ENCODE results near the gene KCNA10. TPM values are rescaled to one million over a fixed set of nuclear protein-coding genes. Genes with fewer than 3 reads are reported as not detected.

KCNA10 gene
- total and polyA plus RNA-seq, 2 experiments from 2014 or later = not detected

GRCh38 chr1:110529011-110529410, 10.0 kb upstream of the KCNA10 start (continued):
- no peak for TF ChIP-seq CREB1 (CRISPR knock-in tag; IDR thresholded peaks at IDR 0.05; ENCODE audit: low read depth)

- DNase-seq (ENCODE audit: low spot score) = no peak
- Histone ChIP-seq H3K4me2 (no peak overlapping the region), H3K27me3 (ENCODE audit: insufficient read depth) (no peaks in the 10 kb centered on the region), H3K27ac (ENCODE audit: low read depth) (no peak overlapping the region), H3F3A (replicated peaks; ENCODE audit: low read depth) (no peaks in the 10 kb centered on the region), H4K20me1 (replicated peaks; ENCODE audit: insufficient read depth) (no peaks in the 10 kb centered on the region), H3K36me3 (ENCODE audit: insufficient read depth) (no peaks in the 10 kb centered on the region), H3K79me2 (replicated peaks; ENCODE audit: insufficient read depth) (no peaks in the 10 kb centered on the region), H3K9me2 (ENCODE audit: insufficient read depth) (no peaks in the 10 kb centered on the region), H3K4me1 (ENCODE audit: insufficient read depth) (peaks cover 5% of the 10 kb centered on the region; the same call in 1 of the 2 replicates), H3K4me3 (no peak overlapping the region), H2AFZ (no peak overlapping the region)
- peaks cover 12% of the 10 kb centered on the region for H3K27me3 Mint-ChIP-seq (ENCODE audit: insufficient read depth, low read depth, poor library complexity)
- H3K4me1 Mint-ChIP-seq = no peaks in the 10 kb centered on the region
- no peak overlapping the region for H3K4me3 Mint-ChIP-seq
- H3K27ac Mint-ChIP-seq = no peak overlapping the region
- no peak for ATAC-seq
- TF ChIP-seq, protein P1, sequence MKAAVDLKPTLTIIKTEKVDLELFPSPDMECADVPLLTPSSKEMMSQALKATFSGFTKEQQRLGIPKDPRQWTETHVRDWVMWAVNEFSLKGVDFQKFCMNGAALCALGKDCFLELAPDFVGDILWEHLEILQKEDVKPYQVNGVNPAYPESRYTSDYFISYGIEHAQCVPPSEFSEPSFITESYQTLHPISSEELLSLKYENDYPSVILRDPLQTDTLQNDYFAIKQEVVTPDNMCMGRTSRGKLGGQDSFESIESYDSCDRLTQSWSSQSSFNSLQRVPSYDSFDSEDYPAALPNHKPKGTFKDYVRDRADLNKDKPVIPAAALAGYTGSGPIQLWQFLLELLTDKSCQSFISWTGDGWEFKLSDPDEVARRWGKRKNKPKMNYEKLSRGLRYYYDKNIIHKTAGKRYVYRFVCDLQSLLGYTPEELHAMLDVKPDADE (IDR thresholded peaks at IDR 0.05) = no peak
- no peak for TF ChIP-seq POLR2AphosphoS5 (IDR thresholded peaks at IDR 0.05; ENCODE audit: low read depth)
- TF ChIP-seq JUNB (IDR thresholded peaks at IDR 0.05; ENCODE audit: unreplicated experiment) = no peak
- no peak for TF ChIP-seq EZH2 (IDR thresholded peaks at IDR 0.05; ENCODE audit: low read depth, unreplicated experiment)
- TF ChIP-seq EZH2phosphoT487 (IDR thresholded peaks at IDR 0.05; ENCODE audit: unreplicated experiment) = no peak
- TF ChIP-seq STAT1 (IDR thresholded peaks at IDR 0.05; ENCODE audit: unreplicated experiment) = no peak
- no peak for TF ChIP-seq CREB1 (CRISPR knock-in tag; IDR thresholded peaks at IDR 0.05; ENCODE audit: low read depth)
- TF ChIP-seq, protein P2, sequence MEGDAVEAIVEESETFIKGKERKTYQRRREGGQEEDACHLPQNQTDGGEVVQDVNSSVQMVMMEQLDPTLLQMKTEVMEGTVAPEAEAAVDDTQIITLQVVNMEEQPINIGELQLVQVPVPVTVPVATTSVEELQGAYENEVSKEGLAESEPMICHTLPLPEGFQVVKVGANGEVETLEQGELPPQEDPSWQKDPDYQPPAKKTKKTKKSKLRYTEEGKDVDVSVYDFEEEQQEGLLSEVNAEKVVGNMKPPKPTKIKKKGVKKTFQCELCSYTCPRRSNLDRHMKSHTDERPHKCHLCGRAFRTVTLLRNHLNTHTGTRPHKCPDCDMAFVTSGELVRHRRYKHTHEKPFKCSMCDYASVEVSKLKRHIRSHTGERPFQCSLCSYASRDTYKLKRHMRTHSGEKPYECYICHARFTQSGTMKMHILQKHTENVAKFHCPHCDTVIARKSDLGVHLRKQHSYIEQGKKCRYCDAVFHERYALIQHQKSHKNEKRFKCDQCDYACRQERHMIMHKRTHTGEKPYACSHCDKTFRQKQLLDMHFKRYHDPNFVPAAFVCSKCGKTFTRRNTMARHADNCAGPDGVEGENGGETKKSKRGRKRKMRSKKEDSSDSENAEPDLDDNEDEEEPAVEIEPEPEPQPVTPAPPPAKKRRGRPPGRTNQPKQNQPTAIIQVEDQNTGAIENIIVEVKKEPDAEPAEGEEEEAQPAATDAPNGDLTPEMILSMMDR (conservative IDR thresholded peaks at IDR 0.05; ENCODE audit: low read depth in 2 of 2) = no peak
- no peak for TF ChIP-seq ZNF114 (CRISPR knock-in tag; IDR thresholded peaks at IDR 0.05)
- no peak for TF ChIP-seq ZNF331 (CRISPR knock-in tag; IDR thresholded peaks at IDR 0.05; ENCODE audit: low read depth)
- no peak for TF ChIP-seq REST (IDR thresholded peaks at IDR 0.05; ENCODE audit: unreplicated experiment)
- TF ChIP-seq, protein P3, sequence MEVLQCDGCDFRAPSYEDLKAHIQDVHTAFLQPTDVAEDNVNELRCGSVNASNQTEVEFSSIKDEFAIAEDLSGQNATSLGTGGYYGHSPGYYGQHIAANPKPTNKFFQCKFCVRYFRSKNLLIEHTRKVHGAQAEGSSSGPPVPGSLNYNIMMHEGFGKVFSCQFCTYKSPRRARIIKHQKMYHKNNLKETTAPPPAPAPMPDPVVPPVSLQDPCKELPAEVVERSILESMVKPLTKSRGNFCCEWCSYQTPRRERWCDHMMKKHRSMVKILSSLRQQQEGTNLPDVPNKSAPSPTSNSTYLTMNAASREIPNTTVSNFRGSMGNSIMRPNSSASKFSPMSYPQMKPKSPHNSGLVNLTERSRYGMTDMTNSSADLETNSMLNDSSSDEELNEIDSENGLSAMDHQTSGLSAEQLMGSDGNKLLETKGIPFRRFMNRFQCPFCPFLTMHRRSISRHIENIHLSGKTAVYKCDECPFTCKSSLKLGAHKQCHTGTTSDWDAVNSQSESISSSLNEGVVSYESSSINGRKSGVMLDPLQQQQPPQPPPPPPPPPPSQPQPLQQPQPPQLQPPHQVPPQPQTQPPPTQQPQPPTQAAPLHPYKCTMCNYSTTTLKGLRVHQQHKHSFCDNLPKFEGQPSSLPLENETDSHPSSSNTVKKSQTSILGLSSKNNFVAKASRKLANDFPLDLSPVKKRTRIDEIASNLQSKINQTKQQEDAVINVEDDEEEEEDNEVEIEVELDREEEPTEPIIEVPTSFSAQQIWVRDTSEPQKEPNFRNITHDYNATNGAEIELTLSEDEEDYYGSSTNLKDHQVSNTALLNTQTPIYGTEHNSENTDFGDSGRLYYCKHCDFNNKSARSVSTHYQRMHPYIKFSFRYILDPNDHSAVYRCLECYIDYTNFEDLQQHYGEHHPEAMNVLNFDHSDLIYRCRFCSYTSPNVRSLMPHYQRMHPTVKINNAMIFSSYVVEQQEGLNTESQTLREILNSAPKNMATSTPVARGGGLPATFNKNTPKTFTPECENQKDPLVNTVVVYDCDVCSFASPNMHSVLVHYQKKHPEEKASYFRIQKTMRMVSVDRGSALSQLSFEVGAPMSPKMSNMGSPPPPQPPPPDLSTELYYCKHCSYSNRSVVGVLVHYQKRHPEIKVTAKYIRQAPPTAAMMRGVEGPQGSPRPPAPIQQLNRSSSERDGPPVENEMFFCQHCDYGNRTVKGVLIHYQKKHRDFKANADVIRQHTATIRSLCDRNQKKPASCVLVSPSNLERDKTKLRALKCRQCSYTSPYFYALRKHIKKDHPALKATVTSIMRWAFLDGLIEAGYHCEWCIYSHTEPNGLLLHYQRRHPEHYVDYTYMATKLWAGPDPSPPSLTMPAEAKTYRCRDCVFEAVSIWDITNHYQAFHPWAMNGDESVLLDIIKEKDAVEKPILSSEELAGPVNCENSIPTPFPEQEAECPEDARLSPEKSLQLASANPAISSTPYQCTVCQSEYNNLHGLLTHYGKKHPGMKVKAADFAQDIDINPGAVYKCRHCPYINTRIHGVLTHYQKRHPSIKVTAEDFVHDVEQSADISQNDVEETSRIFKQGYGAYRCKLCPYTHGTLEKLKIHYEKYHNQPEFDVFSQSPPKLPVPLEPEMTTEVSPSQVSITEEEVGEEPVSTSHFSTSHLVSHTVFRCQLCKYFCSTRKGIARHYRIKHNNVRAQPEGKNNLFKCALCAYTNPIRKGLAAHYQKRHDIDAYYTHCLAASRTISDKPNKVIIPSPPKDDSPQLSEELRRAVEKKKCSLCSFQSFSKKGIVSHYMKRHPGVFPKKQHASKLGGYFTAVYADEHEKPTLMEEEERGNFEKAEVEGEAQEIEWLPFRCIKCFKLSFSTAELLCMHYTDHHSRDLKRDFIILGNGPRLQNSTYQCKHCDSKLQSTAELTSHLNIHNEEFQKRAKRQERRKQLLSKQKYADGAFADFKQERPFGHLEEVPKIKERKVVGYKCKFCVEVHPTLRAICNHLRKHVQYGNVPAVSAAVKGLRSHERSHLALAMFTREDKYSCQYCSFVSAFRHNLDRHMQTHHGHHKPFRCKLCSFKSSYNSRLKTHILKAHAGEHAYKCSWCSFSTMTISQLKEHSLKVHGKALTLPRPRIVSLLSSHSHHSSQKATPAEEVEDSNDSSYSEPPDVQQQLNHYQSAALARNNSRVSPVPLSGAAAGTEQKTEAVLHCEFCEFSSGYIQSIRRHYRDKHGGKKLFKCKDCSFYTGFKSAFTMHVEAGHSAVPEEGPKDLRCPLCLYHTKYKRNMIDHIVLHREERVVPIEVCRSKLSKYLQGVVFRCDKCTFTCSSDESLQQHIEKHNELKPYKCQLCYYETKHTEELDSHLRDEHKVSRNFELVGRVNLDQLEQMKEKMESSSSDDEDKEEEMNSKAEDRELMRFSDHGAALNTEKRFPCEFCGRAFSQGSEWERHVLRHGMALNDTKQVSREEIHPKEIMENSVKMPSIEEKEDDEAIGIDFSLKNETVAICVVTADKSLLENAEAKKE (CRISPR knock-in tag; IDR thresholded peaks at IDR 0.05) = no peak
- TF ChIP-seq NANOG (IDR thresholded peaks at IDR 0.05; ENCODE audit: borderline replicate concordance) = no peak
- H3K36me3 Mint-ChIP-seq (ENCODE audit: low read depth) = no peaks in the 10 kb centered on the region
- H3K9me3 Mint-ChIP-seq = no peaks in the 10 kb centered on the region
These were observed 7.3 kb upstream of the KCNA10 start for GRCh38 chr1:110526201-110526780.
